HG02870 (cell line): ENCODE data around the gene PDE4DIP.
"Not testable (repeated sequence)": the region's sequence is repeated elsewhere in the genome, so short reads cannot be mapped to it uniquely, and the experiment has no call there.

Experiments
- ATAC-seq: cut with Tn5 transposase; IDR thresholded peaks from one replicate; pipeline ENCODE4 v1.9.1; 2021; ENCODE audit warnings: mild to moderate bottlenecking, moderate library complexity; ENCODE audit not compliant: unreplicated experiment

The PDE4DIP gene

GRCh38 chr1:149033916-149034315 lies 189.7 kb downstream of the PDE4DIP start:
- ATAC-seq: not testable (repeated sequence)

- not testable (repeated sequence) for ATAC-seq
Observed at GRCh38 chr1:149043056-149043455, 198.8 kb downstream of the PDE4DIP start.

GRCh38 chr1:149064611-149065010 lies 220.4 kb downstream of the PDE4DIP start:
- not testable (repeated sequence) for ATAC-seq

- ATAC-seq: not testable (repeated sequence)
Observed at GRCh38 chr1:149075505-149076127, 231.4 kb downstream of the PDE4DIP start.
